Germinal center (tissue), 1 donor: Measurements from ENCODE around the gene NSMCE1.
"Not testable (repeated sequence)": the region's sequence is repeated elsewhere in the genome, so short reads cannot be mapped to it uniquely, and the experiment has no call there.

Experiments used
- DNase-seq: peaks from one replicate; pipeline ENCODE4 v3.0.0; 2012; ENCODE audit warnings: mixed read lengths, low spot score

NSMCE1 gene

DNA sequence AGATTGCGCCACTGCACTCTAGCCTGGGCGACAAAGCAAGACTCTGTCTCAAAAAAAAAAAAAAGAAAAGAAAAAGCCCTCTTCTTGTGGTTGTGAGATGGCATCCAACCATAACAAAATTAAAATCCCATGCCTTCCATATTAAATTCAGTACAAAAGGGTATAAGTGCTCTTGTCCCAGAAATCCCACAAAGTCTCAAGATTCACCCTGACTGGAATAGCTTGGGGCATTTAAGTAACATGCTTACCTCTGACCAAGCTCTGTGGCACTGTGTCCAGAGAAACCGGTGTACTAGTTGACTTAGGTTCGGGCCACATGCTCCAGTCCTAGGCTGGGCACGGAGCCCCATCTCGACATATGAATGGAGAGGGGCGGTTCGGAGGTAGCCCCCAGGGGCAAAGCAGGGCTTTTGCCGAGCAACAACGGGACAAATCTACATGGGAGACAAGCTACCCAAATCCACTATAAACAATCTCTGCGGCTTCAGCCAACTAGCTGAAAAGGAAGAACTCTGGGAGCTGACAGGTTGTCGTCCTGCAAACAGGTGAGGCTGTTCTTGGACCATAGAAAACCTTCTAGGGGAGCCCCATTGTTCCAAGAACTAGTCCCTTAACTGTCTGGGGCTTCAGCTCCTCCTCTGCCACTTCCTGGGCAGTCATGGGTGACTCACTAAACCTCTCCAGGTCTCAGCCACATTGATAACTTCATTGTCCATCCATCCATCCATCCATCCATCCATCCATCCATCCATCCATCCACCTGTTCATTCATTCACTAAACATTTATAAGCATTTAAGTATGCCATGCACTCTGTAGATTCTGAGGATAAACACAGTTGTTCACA lies 34.9 kb upstream of the NSMCE1 start:
- no peak for DNase-seq

DNA sequence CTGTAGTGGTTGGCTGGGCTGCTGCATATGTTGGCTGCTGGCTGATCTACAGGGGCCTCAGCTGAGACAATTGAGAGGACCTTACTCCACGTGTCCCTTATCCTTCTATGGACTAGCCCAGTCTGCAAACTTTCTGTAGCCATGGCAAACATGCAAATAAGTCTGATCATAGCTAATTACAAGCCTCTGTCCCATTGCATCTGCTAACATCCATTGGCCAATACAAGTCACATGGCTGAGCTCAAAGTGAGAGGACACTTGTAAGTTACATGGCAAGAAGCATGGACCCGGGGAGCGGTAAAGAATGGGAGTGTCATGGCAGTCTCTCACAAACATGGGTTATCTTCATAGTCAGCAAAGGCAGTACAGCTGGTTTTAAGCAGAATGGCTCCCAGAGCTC lies 33.6 kb upstream of the NSMCE1 start:
- DNase-seq: peak; percentile 70

DNA sequence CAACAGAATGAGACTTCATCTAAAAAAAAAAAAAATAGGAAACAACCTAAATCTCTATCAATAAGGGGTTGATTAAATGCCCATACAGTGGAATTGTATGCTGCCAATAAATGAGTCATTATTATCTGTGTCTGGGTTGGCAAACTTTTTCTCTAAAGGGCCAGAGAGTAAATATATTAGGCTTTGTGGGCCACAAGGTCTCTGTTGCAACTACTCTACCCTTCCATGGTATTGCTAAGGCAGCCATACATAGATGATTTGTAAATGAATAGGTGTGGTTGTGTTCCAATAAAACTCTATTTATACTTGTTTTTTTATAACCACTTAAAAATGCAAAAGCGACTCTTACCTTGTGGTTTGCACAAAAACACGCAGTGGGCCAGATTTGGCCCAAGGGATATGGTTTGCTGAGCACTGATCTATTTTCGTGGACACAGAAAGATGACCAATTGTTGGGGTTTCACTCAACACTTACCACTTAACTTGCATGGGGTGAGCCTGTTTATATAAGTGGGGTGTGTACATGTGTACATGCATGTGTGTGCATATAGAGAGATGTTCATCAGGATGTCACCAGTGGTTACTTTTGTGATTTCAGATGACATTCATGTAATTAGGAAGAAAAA lies 32.8 kb upstream of the NSMCE1 start:
- DNase-seq: peak; percentile 38

DNA sequence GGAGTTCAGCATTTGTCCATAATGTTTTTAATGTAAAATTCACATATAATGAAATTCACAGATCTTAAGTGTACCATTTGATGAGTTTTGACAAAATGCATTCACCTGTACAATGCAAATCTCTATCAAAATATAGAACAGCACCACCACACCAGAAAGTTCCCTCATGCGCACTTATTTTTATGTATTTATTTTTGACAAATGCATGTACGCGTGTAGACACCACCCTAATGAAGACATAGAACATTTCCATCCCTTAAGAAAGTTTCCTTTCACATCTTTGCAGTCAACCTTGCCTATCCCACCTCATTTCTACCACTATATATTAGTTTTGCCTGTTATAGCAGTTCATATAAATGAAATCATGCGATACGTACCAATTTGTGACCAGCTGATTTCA lies 29.6 kb upstream of the NSMCE1 start:
- DNase-seq: peak; percentile 58

DNA sequence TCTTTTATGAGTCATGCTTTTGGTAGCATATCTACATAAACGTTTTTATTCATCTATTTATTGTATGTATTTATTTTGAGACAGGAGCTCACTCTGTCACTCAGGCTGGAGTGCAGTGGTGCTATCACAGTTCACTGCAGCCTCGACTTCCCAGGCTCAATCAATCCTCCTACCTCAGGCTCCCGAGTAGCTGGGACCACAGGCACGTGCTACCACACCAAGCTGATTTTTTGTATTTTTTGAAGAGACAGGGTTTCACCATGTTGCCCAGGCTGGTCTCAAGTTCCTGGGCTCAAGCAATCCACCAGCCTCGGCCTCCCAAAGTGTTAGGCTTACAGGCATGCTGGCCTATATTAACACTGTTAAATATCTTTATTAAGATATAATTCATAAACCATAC lies 24.8 kb upstream of the NSMCE1 start:
- DNase-seq: no peak

DNA sequence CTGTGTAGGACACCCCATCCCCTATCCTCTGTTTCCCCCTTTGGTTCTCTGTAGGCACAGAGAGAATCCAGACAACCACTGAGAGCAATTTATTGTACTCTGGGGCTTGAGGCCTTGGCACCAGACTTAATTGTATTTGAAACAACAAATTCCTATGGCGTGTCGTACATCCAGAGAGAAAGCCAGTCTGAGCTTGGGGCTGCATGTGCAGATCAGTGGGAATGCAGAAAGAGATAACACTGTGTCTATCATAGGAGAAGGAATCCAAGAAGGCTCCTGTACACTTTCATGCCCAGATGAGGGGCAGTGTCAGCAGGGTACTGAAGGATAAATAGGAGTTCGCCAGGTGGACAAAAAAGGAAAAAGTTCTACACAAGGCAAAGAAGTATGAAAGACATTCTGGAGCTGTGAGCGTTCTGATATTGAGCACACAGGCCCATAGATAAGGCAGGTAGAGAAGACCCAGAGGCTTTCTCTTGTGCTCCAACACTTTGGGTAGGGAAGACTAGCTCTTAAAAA lies 23.2 kb upstream of the NSMCE1 start:
- no peak for DNase-seq

DNA sequence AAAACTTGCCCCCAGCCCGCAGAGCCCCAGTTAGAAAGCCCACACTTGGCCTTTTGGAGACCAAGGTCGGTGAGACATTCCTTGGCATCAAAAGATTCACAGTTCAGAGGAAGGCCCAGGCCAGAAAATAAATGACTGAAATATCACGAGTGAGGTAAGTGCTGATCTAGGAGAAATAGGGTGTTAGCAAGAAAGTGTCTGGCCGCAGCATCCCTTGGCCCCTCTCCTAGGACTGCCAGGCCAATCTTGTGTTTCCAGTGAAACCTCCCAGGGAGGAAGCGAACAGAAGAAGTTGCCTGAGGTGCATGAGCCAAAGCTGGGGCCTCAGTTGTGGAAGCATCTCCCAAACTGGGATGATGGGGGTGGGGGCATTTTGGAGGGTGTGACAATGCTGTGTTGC lies 22.5 kb upstream of the NSMCE1 start:
- no peak for DNase-seq

DNA sequence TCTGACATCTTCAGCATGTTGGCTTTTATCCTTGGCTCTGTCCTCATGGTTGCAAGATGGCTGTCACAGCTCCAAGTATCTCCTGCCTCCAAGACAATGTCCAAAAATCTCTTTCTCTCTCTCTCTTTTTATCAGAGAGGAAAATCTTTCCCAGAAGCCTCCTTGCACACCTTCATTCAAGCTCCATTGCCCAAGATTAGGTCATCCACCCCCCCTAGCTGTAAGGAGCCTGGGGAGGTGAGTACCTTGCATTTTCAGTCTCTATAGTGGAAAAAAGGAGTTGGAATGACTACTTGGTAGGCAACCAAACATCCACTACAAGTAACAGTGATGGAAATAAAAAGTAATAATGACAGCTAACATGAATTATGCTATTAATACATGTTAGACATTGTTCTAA lies 22.0 kb upstream of the NSMCE1 start:
- DNase-seq: no peak

DNA sequence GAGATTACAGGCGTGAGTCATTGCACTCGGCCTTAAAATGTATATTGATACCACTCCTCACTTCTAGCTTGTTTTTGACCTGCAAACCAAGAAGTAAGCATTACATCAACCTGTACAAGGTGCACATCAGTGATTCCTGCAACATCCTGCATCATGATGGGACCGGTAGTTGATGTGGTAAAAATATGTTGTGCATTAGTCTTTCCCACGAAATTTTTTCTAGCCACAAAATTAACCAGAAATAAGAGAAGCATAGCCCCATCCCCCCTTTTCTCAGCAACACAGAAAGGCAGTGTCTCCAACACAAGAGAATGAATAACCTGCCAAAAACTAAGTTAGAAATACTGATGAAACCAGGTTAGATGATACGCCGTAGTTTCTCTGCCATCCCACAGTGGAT lies 21.1 kb upstream of the NSMCE1 start:
- no peak for DNase-seq

DNA sequence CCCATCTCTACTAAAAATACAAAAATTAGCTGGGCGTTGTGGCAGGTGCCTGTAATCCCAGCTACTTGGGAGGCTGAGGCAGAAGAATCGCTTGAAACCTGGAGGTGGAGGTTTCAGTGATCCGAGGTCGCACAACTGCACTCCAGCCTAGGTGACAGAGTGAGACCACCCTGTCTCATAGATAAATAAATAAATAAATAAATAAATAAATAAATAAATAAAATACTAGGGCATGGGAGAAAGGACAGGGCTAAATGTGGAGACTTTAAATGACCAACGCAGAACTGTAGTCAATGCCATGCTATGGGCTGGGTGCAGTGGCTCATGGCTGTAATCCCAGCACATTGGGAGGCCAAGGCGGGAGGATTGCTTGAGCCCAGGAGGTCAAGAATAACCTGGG lies 19.7 kb upstream of the NSMCE1 start:
- DNase-seq: not testable (repeated sequence)

DNA sequence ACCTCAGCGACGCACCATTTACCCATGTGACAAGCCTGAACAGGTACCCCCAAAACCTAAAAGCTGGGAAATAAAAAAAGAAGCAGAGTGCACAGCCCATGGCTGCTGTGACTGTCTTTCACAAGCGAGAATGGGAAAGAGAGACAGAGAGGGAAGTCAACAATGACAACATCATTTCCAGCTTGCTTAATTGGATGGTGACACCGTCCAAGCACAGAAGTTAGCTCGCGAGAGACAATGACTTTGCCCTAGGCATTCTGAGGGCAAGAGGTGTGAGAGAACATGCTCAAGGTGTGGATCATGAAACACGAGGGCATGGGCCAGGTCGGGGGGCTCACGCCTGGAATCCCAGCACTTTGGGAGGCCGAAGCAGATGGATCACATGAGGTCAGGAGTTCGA lies 19.3 kb upstream of the NSMCE1 start:
- no peak for DNase-seq

DNA sequence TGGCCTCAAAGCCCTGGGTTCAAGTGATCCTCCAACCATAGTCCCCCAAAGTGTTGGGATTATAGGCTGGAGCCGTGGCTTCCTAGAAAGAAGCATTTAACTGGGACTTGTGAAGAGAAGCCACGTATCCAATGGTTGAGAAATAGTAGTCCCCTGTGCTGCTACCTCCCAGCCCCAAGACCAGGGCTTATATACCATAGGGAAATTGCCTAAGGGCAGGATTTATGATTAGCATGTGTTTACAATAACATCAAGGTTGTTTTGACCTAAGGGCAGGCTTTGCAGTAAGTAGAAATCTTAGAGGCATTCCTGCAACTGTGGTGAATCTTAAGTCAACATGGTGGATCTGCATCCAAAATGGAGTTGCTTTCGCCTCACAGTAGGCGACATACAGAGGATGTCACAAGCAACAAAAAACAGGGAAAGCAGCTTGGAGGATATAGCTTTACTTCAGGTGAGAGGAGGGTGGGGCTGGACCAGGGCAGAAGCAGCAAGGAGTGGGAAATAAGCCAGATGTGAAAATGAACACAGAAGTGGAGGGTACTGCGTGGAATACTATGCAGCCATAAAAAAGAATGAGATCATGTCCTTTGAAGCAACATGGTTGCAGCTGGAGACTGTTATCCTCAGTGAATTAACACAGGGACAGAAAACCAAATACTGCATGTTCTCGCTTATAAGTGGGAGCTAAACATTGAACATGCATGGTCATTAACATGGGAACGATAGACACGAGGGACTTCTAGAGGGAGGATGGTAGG lies 18.7 kb upstream of the NSMCE1 start:
- DNase-seq: no peak

DNA sequence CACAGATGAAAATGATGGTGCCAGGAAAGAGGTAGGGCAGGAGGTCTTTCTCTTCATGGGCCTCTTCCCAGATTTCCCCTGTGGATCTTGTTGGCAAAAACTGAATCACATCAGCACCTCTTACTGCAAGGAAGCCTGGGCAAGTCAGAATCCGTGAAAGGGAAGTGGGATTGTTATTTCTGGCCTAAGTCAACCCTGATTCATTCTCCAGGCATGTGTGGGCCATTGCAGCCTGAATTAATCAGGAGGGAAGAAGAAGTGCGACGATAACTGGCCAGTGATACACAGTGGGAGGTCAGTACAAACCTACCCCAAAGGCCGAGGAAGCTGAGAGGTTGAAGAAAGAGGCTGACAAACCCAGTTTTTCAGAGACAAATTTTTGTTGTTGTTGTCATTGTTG lies 17.9 kb upstream of the NSMCE1 start:
- DNase-seq: no peak

DNA sequence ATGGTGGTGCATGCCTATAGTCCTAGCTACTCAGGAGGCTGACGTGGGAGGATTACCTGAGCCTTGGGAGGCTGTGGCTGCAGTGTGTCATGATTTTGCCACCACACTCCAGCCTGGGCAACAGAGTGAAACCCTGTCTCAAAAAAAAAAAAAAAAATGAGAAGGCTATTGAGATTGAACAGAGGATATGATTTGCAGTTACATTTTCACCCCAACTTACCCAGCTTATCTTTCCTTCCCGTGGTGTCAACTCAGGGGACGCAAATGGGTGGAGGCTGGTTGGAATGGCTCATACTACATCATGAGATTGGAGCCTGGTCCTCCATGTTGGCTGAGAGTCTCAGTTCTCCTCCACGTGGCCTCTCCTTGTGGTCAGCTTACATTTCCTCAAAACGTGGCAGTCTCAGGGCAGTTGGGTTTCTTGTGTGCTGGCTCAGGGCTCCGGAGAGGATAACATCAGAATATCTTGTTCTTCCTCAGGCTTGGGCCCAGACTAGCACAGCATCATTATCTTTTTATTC lies 17.2 kb upstream of the NSMCE1 start:
- DNase-seq: no peak

DNA sequence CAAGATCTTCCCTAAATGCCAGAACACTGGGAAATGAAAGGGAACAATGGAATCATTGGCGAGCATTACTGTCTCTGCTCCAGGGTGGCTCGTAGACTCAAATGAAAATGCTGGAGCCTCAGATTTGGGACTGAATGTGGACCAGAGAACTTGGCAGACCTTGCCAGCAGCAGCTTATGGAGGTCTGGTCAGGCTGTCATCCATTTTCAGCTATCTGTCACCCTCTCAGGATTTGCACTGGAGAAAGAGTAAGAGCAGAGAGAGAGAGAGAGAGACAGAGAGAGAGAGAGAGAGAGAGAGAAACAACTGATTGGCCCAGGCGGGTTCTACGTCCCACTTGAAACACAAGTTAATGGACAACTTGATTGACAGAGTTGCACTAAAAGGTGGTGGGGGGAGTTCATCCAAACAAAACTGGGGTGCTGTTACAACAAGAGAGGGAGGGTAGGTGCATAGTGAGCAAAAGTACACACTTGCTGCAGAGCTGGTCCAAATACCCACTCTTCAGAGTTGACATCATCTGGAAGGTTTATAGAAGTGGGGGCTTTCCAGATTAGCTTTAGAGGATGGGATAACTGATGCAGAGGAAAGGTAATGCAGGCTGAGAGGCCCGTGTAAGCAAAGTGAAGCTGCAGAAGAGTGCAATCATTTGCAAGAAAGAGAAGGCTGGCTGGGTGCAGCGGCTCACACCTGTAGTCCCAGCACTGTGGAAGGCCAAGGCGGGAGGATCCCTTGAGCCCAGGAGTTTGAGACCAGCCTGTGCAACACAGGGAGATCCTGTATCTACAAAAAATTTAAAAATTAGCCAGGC lies 16.5 kb upstream of the NSMCE1 start:
- DNase-seq: no peak

DNA sequence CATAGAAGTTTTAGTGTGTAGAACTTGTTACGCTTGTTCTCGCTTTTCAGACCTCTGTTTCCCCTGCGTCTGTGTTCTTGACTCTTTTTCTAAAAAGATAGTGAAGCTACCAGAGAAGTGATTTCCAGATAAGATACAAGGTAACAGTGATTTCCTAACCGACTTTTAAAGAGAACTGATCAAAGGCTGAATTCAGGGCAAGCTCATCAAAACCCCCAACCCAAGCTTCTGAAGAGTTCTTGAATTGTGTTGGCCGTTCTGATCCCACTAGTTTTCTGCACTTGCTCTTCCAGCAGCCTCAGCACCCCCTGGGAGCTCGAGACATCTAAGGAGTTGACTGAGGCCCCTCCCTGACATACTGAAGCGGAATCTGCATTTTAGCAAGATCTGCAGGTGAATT lies 12.7 kb upstream of the NSMCE1 start:
- no peak for DNase-seq

DNA sequence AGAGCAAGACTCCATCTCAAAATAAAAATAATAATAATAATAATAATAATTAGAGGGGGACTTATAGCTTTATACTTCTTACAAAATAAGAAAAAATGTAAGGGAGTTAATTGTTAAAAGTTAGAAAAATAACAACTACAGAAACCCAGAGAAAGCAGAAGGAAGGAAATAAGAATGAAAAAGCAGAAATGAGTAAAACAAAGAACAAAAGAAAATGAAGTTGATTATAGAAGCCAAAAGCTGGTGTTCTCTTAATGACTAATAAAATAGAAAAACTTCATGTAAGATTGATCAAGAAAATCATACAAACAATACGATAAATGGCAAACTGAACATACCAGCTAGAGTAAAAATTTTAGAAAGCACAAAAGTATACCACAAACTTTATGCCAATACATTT lies 6.8 kb upstream of the NSMCE1 start:
- DNase-seq: no peak

DNA sequence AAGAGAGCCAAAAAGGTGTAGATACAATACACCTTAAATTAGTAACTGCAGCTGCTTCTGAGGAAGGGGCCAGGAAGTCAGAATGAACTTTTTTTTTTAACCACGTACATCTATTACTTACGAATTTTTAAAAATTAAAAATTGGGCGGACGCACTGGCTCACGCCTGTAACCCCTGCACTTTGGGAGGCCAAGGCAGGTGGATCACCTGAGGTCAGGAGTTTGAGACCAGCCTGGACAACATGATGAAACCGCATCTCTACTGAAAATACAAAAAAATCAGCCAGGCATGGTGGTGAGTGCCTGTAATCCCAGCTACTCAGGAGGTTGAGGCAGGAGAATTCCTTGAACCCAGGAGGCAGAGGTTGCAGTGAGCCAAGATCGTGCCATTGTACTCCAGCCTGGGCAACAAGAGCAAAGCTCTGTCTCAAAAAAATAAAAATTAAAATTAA lies 5.9 kb upstream of the NSMCE1 start:
- not testable (repeated sequence) for DNase-seq

DNA sequence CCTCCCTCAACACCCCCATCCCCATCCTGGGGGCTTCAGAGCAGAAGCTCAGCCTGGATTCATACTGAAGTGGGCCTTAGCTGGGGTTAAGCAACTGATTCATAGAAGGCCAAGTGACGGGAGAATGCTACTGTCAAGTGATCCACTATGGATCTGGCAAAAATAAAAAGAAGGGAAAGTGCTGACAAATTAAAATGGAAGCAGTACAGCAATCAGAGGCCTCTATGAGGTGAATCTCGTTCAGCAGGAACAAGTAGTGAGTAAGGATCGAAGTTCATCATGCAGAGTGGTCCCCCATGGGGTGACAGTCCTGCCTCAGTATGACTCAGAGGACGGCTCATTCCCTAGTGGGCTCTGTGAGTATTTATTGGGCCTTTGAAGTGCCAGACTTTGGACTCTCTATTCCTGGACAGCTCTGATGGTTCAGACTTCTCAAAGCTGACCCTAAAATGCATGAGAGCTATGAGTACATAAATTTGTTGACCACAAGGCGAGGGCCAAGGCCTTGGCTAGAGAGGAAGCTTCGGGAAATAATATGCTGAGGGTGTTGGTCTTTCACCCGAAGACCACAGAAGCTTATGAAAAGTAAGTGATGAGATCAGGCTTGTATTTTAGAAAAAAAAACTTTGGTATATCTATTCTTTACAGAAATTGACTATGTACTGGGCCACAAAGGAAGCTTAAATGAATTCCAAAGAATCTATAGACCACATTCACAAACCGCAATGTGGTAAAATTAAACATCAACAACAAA lies 5.3 kb upstream of the NSMCE1 start:
- DNase-seq: no peak

DNA sequence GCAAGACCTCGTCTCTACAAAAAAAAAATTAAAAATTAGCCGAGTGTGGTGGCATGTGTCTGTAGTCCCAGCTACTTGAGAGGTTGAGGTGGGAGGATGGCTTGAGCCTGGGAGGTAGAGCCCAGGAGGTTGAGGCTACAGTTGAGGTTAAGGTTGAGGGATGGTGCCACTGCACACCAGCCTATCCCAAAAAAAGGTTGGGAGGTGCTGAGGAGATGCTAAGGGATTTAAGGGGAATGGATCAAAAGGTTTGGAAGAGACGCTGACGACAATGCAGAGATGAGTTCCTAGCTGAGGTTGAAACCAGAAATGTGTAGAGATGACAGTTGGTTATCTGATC lies 4.7 kb upstream of the NSMCE1 start:
- no peak for DNase-seq

DNA sequence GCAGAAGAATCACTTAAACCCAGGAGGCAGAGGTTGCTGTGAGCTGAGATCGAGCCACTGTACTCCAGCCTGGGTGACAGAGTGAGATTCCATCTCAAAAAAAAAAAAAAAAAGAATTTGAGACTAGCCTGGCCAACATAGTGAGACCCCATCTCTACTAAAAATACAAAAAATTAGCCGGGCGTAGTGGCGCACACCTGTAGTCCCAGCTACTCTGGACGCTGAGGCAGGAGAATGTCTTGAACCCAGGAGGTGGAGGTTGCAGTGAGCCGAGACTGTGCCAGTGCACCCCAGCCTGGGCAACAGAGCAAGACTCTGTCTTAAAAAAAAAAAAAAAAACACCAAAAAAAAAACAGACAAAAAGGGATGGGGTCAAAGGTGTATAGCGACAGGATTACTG lies 4.1 kb upstream of the NSMCE1 start:
- not testable (repeated sequence) for DNase-seq
